Measurements from ENCODE around the gene SLC7A14.

- TF ChIP-seq POLR2A (IDR thresholded peaks at IDR 0.05) (no peak), EP300 (IDR thresholded peaks at IDR 0.05) (no peak)
- TF ChIP-seq, protein P1, sequence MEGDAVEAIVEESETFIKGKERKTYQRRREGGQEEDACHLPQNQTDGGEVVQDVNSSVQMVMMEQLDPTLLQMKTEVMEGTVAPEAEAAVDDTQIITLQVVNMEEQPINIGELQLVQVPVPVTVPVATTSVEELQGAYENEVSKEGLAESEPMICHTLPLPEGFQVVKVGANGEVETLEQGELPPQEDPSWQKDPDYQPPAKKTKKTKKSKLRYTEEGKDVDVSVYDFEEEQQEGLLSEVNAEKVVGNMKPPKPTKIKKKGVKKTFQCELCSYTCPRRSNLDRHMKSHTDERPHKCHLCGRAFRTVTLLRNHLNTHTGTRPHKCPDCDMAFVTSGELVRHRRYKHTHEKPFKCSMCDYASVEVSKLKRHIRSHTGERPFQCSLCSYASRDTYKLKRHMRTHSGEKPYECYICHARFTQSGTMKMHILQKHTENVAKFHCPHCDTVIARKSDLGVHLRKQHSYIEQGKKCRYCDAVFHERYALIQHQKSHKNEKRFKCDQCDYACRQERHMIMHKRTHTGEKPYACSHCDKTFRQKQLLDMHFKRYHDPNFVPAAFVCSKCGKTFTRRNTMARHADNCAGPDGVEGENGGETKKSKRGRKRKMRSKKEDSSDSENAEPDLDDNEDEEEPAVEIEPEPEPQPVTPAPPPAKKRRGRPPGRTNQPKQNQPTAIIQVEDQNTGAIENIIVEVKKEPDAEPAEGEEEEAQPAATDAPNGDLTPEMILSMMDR (IDR thresholded peaks at IDR 0.05): no peak
Measured at GRCh38 chr3:170517242-170517945, 68.5 kb downstream of the SLC7A14 start.

Measured in tibial nerve (tissue), 4 donors.